Measurements from ENCODE around the gene FERMT1.

GRCh38 chr20:6039766-6040165, 83.1 kb downstream of the FERMT1 start:
- no peak for TF ChIP-seq CTCF (IDR thresholded peaks at IDR 0.05)
- no peak for TF ChIP-seq POLR2A (IDR thresholded peaks at IDR 0.05)
